ENCODE measurements around the gene ARHGEF10L. TPM values are rescaled to one million over a fixed set of nuclear protein-coding genes. Genes with fewer than 3 reads are reported as not detected.

ARHGEF10L gene
- total RNA-seq, 3 donors from 2014 or later (not counting 1 experiment from before 2014, with no cell fraction given) = 0.70 to 1.7 (median 0.94) TPM

- ATAC-seq = no peak
- DNase-seq = no peak
- 75% methylated on average over 6 of the region's 6 CpGs for WGBS (ENCODE audit: insufficient coverage)
Observed at GRCh38 chr1:17678011-17678410, 138.5 kb downstream of the ARHGEF10L start.

DNA sequence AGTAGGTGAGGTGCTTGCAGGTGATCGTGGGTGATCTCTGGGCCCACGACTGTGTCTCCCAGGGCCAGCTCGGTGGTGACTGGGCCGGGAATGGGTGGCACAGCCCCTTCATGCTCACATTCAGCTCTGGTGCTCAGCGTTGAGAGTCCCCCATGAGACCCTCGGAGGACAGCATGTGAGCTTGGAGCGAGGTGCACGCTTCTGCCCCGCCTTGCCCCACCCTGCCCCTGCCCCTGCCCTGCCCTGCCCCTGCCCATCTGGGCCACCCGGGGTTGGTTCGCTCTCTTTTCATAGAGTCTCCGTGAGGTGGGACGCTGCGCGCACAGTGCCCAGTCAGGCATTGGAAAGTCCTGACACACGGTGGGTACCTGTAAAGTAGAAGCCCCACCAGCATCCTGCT lies 140.4 kb downstream of the ARHGEF10L start:
- no peaks in the 10 kb centered on the region for H3K36me3 Mint-ChIP-seq
- Histone ChIP-seq H3K27ac (ENCODE audit: low read length) (no peak overlapping the region), H3K27me3 (ENCODE audit: control insufficient read depth, insufficient read depth, low read length) (no peaks in the 10 kb centered on the region), H3K9me3 (ENCODE audit: control insufficient read depth, insufficient read depth, low read length) (no peaks in the 10 kb centered on the region), H3K36me3 (ENCODE audit: control insufficient read depth, insufficient read depth, low read length) (no peaks in the 10 kb centered on the region), H3K4me1 (ENCODE audit: control insufficient read depth, insufficient read depth, low read length) (no peaks in the 10 kb centered on the region), H3K4me3 (ENCODE audit: low read length) (no peak overlapping the region)
- TF ChIP-seq CTCF (IDR thresholded peaks at IDR 0.05) = no peak
- no peak overlapping the region for H3K27ac Mint-ChIP-seq
- H3K4me3 Mint-ChIP-seq = no peak overlapping the region
- no peak for ATAC-seq
- DNase-seq = no peak
- intact Hi-C loops (cut with micrococcal nuclease) = no loop called here
- peaks cover 9 to 18% of the 10 kb centered on the region in 2 donors for H3K4me1 Mint-ChIP-seq
- peaks cover 0 to 4% of the 10 kb centered on the region in 2 donors for H3K27me3 Mint-ChIP-seq (ENCODE audit: low read depth in 2 of 2)
- no peaks in the 10 kb centered on the region for H3K9me3 Mint-ChIP-seq
- 85% methylated on average over 16 of the region's 16 CpGs for WGBS (ENCODE audit: insufficient coverage)

More at GRCh38 chr1:17678011-17678410, 138.5 kb downstream of the ARHGEF10L start:
- Mint-ChIP-seq H3K4me1 (peaks cover 9 to 18% of the 10 kb centered on the region in 2 donors), H3K9me3 (no peaks in the 10 kb centered on the region), H3K27ac (no peak overlapping the region), H3K36me3 (no peaks in the 10 kb centered on the region), H3K4me3 (no peak overlapping the region), H3K27me3 (ENCODE audit: low read depth in 2 of 2) (peaks cover 0 to 4% of the 10 kb centered on the region in 2 donors)
- no peak overlapping the region for H3K27ac ChIP-seq (ENCODE audit: low read length)
- no peaks in the 10 kb centered on the region for H3K9me3 ChIP-seq (ENCODE audit: control insufficient read depth, insufficient read depth, low read length)
- no peak overlapping the region for H3K4me3 ChIP-seq (ENCODE audit: low read length)
- no peaks in the 10 kb centered on the region for H3K4me1 ChIP-seq (ENCODE audit: control insufficient read depth, insufficient read depth, low read length)
- H3K36me3 ChIP-seq (ENCODE audit: control insufficient read depth, insufficient read depth, low read length) = no peaks in the 10 kb centered on the region
- TF ChIP-seq CTCF (IDR thresholded peaks at IDR 0.05) = no peak
- intact Hi-C loops (cut with micrococcal nuclease) = no loop called here
- H3K27me3 ChIP-seq (ENCODE audit: control insufficient read depth, insufficient read depth, low read length) = no peaks in the 10 kb centered on the region

- Histone ChIP-seq H3K27me3 (ENCODE audit: control insufficient read depth, insufficient read depth, low read length) (no peaks in the 10 kb centered on the region), H3K4me1 (ENCODE audit: control insufficient read depth, insufficient read depth, low read length) (no peaks in the 10 kb centered on the region), H3K4me3 (ENCODE audit: low read length) (no peak overlapping the region), H3K27ac (ENCODE audit: low read length) (no peak overlapping the region), H3K36me3 (ENCODE audit: control insufficient read depth, insufficient read depth, low read length) (no peaks in the 10 kb centered on the region), H3K9me3 (ENCODE audit: control insufficient read depth, insufficient read depth, low read length) (no peaks in the 10 kb centered on the region)
- no peak for ATAC-seq
- Mint-ChIP-seq H3K27me3 (ENCODE audit: low read depth in 2 of 2) (peaks cover 0 to 5% of the 10 kb centered on the region in 2 donors), H3K9me3 (no peaks in the 10 kb centered on the region), H3K4me1 (peaks cover 9 to 15% of the 10 kb centered on the region in 2 donors), H3K36me3 (no peaks in the 10 kb centered on the region), H3K4me3 (no peak overlapping the region), H3K27ac (no peak overlapping the region)
- intact Hi-C loops (cut with micrococcal nuclease) = no loop called here
- WGBS (ENCODE audit: insufficient coverage) = 85% methylated on average over 9 of the region's 10 CpGs
- no peak for TF ChIP-seq CTCF (IDR thresholded peaks at IDR 0.05)
- DNase-seq = no peak
Observed at GRCh38 chr1:17680308-17680707, 140.8 kb downstream of the ARHGEF10L start.

DNA sequence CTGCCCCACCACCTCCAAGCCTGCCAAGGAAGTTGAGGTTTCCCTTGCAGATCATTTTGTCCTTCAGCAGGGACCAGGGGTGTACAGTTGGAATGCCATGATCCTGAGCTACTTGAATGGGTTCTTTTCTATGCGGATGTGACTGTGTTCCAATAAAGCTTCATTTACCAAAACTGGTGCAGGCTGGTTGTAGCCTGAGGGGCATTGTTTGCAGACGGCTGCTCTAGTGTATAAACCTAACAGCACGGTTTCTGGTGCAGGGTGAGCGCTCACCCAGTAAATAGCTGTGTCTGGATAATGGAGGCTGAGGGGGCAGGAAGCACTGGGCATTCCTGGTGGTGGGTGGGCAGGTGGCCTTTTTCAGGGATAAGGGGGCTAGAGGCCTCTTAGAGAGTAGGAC lies 142.9 kb downstream of the ARHGEF10L start:
- Mint-ChIP-seq H3K27ac (no peak overlapping the region), H3K4me3 (no peak overlapping the region), H3K4me1 (peaks cover 5 to 6% of the 10 kb centered on the region in 2 donors), H3K27me3 (ENCODE audit: low read depth in 2 of 2) (peaks cover 0 to 7% of the 10 kb centered on the region in 2 donors), H3K36me3 (no peaks in the 10 kb centered on the region), H3K9me3 (no peaks in the 10 kb centered on the region)
- Histone ChIP-seq H3K27me3 (ENCODE audit: control insufficient read depth, insufficient read depth, low read length) (no peaks in the 10 kb centered on the region), H3K27ac (ENCODE audit: low read length) (no peak overlapping the region), H3K4me3 (ENCODE audit: low read length) (no peak overlapping the region), H3K9me3 (ENCODE audit: control insufficient read depth, insufficient read depth, low read length) (no peaks in the 10 kb centered on the region), H3K4me1 (ENCODE audit: control insufficient read depth, insufficient read depth, low read length) (no peaks in the 10 kb centered on the region), H3K36me3 (ENCODE audit: control insufficient read depth, insufficient read depth, low read length) (no peaks in the 10 kb centered on the region)
- TF ChIP-seq CTCF (IDR thresholded peaks at IDR 0.05) = no peak
- intact Hi-C loops (cut with micrococcal nuclease) = no loop called here
- 87% methylated on average over 4 of the region's 4 CpGs for WGBS (ENCODE audit: insufficient coverage)
- DNase-seq = no peak
- ATAC-seq = no peak
